ENCODE measurements around the gene ZNF768. TPM values are rescaled to one million over a fixed set of nuclear protein-coding genes. Genes with fewer than 3 reads are reported as not detected.
"Not testable (repeated sequence)": the region's sequence is repeated elsewhere in the genome, so short reads cannot be mapped to it uniquely, and the experiment has no call there.

Gene ZNF768
- total RNA-seq, 3 donors from 2014 or later: 23.3 to 33.2 (median 29.8) TPM

- intact Hi-C loops (cut with DNase I; ENCODE audit: low total_unique reads): no loop called here
- Histone ChIP-seq H3K36me3 (no peaks in the 10 kb centered on the region), H3K4me3 (no peak overlapping the region), H3K4me1 (no peaks in the 10 kb centered on the region), H3K27me3 (no peaks in the 10 kb centered on the region), H3K27ac (no peak overlapping the region), H3K9me3 (no peaks in the 10 kb centered on the region)
- TF ChIP-seq POLR2A (IDR thresholded peaks at IDR 0.05): no peak
- no peak for TF ChIP-seq CTCF (IDR thresholded peaks at IDR 0.05)
- TF ChIP-seq POLR2AphosphoS5 (IDR thresholded peaks at IDR 0.05): no peak
- DNase-seq (ENCODE audit: low spot score in 2 of 2): no peak
Observed at GRCh38 chr16:30485818-30486436, 40.4 kb downstream of the ZNF768 start.

- no peaks in the 10 kb centered on the region for H3K27me3 ChIP-seq
- DNase-seq (ENCODE audit: low spot score in 2 of 2): no peak
- H3K4me3 ChIP-seq: no peak overlapping the region
- no peaks in the 10 kb centered on the region for H3K9me3 ChIP-seq
- H3K36me3 ChIP-seq: no peaks in the 10 kb centered on the region
- intact Hi-C loops (cut with DNase I; ENCODE audit: low total_unique reads): no loop called here
- H3K4me1 ChIP-seq: no peaks in the 10 kb centered on the region
- no peak overlapping the region for H3K27ac ChIP-seq
- TF ChIP-seq POLR2A (IDR thresholded peaks at IDR 0.05) (no peak), CTCF (IDR thresholded peaks at IDR 0.05) (no peak), POLR2AphosphoS5 (IDR thresholded peaks at IDR 0.05) (no peak)
Observed at GRCh38 chr16:30484887-30485286, 41.5 kb downstream of the ZNF768 start.

GRCh38 chr16:30482366-30482765, 44.0 kb downstream of the ZNF768 start:
- intact Hi-C loops (cut with DNase I; ENCODE audit: low total_unique reads): no loop called here
- TF ChIP-seq POLR2A (IDR thresholded peaks at IDR 0.05) (no peak), POLR2AphosphoS5 (IDR thresholded peaks at IDR 0.05) (no peak), CTCF (IDR thresholded peaks at IDR 0.05) (no peak)
- DNase-seq (ENCODE audit: low spot score in 2 of 2): no peak
- H3K4me1 ChIP-seq: no peaks in the 10 kb centered on the region
- no peaks in the 10 kb centered on the region for H3K27me3 ChIP-seq
- H3K9me3 ChIP-seq: no peaks in the 10 kb centered on the region
- no peak overlapping the region for H3K27ac ChIP-seq
- H3K4me3 ChIP-seq: no peak overlapping the region
- H3K36me3 ChIP-seq: no peaks in the 10 kb centered on the region

GRCh38 chr16:30481381-30481780, 45.0 kb downstream of the ZNF768 start:
- no peak for TF ChIP-seq POLR2AphosphoS5 (IDR thresholded peaks at IDR 0.05)
- no peak for TF ChIP-seq POLR2A (IDR thresholded peaks at IDR 0.05)
- TF ChIP-seq CTCF (IDR thresholded peaks at IDR 0.05): no peak
- no peak for DNase-seq (ENCODE audit: low spot score in 2 of 2)
- H3K36me3 ChIP-seq: no peaks in the 10 kb centered on the region
- no peaks in the 10 kb centered on the region for H3K27me3 ChIP-seq
- no peak overlapping the region for H3K4me3 ChIP-seq
- H3K27ac ChIP-seq: no peak overlapping the region
- H3K4me1 ChIP-seq: no peaks in the 10 kb centered on the region
- no peaks in the 10 kb centered on the region for H3K9me3 ChIP-seq
- intact Hi-C loops (cut with DNase I; ENCODE audit: low total_unique reads): no loop called here

- H3K27ac ChIP-seq: no peak overlapping the region
- intact Hi-C loops (cut with DNase I; ENCODE audit: low total_unique reads): no loop called here
Observed at GRCh38 chr16:30478766-30479478, 47.4 kb downstream of the ZNF768 start.

GRCh38 chr16:30477773-30478172, 48.6 kb downstream of the ZNF768 start:
- H3K4me3 ChIP-seq; H3K36me3 ChIP-seq; intact Hi-C loops (cut with DNase I; ENCODE audit: low total_unique reads); H3K27me3 ChIP-seq; H3K27ac ChIP-seq; H3K9me3 ChIP-seq; DNase-seq (ENCODE audit: low spot score in 2 of 2); H3K4me1 ChIP-seq: not testable (repeated sequence)

More at GRCh38 chr16:30478766-30479478, 47.4 kb downstream of the ZNF768 start:
- no peaks in the 10 kb centered on the region for H3K9me3 ChIP-seq
- no peaks in the 10 kb centered on the region for H3K27me3 ChIP-seq
- no peak for DNase-seq (ENCODE audit: low spot score in 2 of 2)
- no peaks in the 10 kb centered on the region for H3K4me1 ChIP-seq
- H3K36me3 ChIP-seq: no peaks in the 10 kb centered on the region
- TF ChIP-seq POLR2AphosphoS5 (IDR thresholded peaks at IDR 0.05) (no peak), POLR2A (IDR thresholded peaks at IDR 0.05) (no peak), CTCF (IDR thresholded peaks at IDR 0.05) (no peak)
- no peak overlapping the region for H3K4me3 ChIP-seq

All from breast epithelium (tissue), 4 donors.